OCI-LY7 (cell line): ENCODE data around the gene PFDN1. TPM values are rescaled to one million over a fixed set of nuclear protein-coding genes. Genes with fewer than 3 reads are reported as not detected.

Experiments used
- BruUV-seq: library from RNA; stranded (reverse); fragments of 400-500 nt; replicated peaks from 2 replicates; lab custom pipeline; 2021; lab: Mats Ljungman, UMichigan
- CTCF ChIA-PET: fragments of 300-600 bp; sonication (Branson Sonifier 250); formaldehyde crosslinking; loops from one replicate; lab custom pipeline; 2022; ENCODE audit warnings: antibody characterized with exemption; ENCODE audit not compliant: unreplicated experiment; lab: Charles Lee
- POLR2A ChIA-PET: fragments of 300-600 bp; sonication (Branson Sonifier 250); formaldehyde crosslinking; loops from one replicate; lab custom pipeline; 2022; ENCODE audit warnings: antibody characterized with exemption; lab: Charles Lee
- DNase-seq: peaks from one replicate; pipeline ENCODE4 v3.0.0-alpha.2; 2015; ENCODE audit warnings: low spot score
- H2AFZ ChIP-seq: fragments of 200-600 bp; sonication (generic), shearing (Covaris generic); 2 replicates; pipeline ENCODE4 v1.6.1; 2014; ENCODE audit warnings: mild to moderate bottlenecking, antibody characterized with exemption, low read length, moderate library complexity
- H3K27ac ChIP-seq: fragments of 200-600 bp; sonication (generic); 2 replicates; pipeline ENCODE4 v1.5.1; 2014; ENCODE audit warnings: mixed run types, low read depth, mild to moderate bottlenecking, moderate library complexity, low read length, inconsistent platforms; ENCODE audit not compliant: poor library complexity, severe bottlenecking
- H3K36me3 ChIP-seq: fragments of 200-600 bp; sonication (generic); 2 replicates; pipeline ENCODE4 v1.6.1; 2014; ENCODE audit warnings: mild to moderate bottlenecking, antibody characterized with exemption, low read length, moderate library complexity, mixed read lengths; ENCODE audit not compliant: insufficient read depth
- H3K4me1 ChIP-seq: fragments of 200-600 bp; sonication (generic); 2 replicates; pipeline ENCODE4 v1.5.1; 2014; ENCODE audit warnings: mild to moderate bottlenecking, low read length; ENCODE audit not compliant: insufficient read depth, poor library complexity, severe bottlenecking
- H3K4me2 ChIP-seq: fragments of 200-600 bp; sonication (generic); 2 replicates; pipeline ENCODE4 v1.6.1; 2014; ENCODE audit warnings: mild to moderate bottlenecking, low read length
- H3K4me3 ChIP-seq: fragments of 200-600 bp; sonication (generic); 2 replicates; pipeline ENCODE4 v1.5.1; 2014; ENCODE audit warnings: mild to moderate bottlenecking, low read depth, low read length; ENCODE audit not compliant: poor library complexity, severe bottlenecking
- H3K79me2 ChIP-seq: fragments of 200-600 bp; sonication (generic); 2 replicates; pipeline ENCODE4 v1.6.1; 2016; ENCODE audit warnings: low read depth, mild to moderate bottlenecking, low read length, moderate library complexity, mixed read lengths; ENCODE audit not compliant: insufficient read depth
- H3K9me2 ChIP-seq: fragments of 200-600 bp; sonication (generic); 2 replicates; pipeline ENCODE4 v1.6.1; 2016; ENCODE audit warnings: mild to moderate bottlenecking, low read length, mixed read lengths; ENCODE audit not compliant: insufficient read depth
- H3K9me3 ChIP-seq: fragments of 200-600 bp; sonication (generic); 2 replicates; pipeline ENCODE4 v1.6.1; 2014; ENCODE audit warnings: mild to moderate bottlenecking, mixed run types, low read length, mixed read lengths
- H4K20me1 ChIP-seq: fragments of 200-600 bp; sonication (generic); 2 replicates; pipeline ENCODE4 v1.6.1; 2014; ENCODE audit warnings: mild to moderate bottlenecking, antibody characterized with exemption, low read length, moderate library complexity, mixed read lengths; ENCODE audit not compliant: insufficient read depth
- CTCF ChIP-seq: fragments of 200-600 bp; sonication (generic); conservative IDR thresholded peaks from 2 replicates; pipeline ENCODE4 v1.5.1; 2014; ENCODE audit warnings: mild to moderate bottlenecking, antibody characterized with exemption, low read length, moderate library complexity, mixed read lengths
- EZH2phosphoT487 ChIP-seq: fragments of 200-600 bp; sonication (generic); IDR thresholded peaks from 2 replicates; pipeline ENCODE4 v1.6.1; 2018; ENCODE audit warnings: low read depth, borderline replicate concordance, mild to moderate bottlenecking, mixed run types, antibody characterized with exemption, low read length, moderate library complexity, mixed read lengths
- intact Hi-C: fragments of 100-400 bp; cut with micrococcal nuclease; formaldehyde crosslinking; loops from one replicate; pipeline ENCODE4 v1.10.0; 2022; ENCODE audit not compliant: unreplicated experiment
- total RNA-seq, 2 experiments: library from RNA; depleted of rRNA in 1 of 2; stranded (reverse); fragments of >200 nt in 1 of 2; shearing (Covaris generic) in 1 of 2; gene quantifications; 2 replicates each; pipeline ENCODE4 v1.2.3, GENCODE V29; 2014 to 2022

Gene PFDN1
- total RNA-seq, 2 experiments from 2014 or later, result 51.3 to 73.9 TPM

GRCh38 chr5:140250386-140250785, 52.5 kb downstream of the PFDN1 start:
- Histone ChIP-seq H3K9me3 (no peaks in the 10 kb centered on the region), H3K79me2 (no peaks in the 10 kb centered on the region), H3K36me3 (peaks cover 25% of the 10 kb centered on the region), H3K4me3 (no peak overlapping the region), H3K9me2 (no peaks in the 10 kb centered on the region), H3K4me2 (no peak overlapping the region), H3K4me1 (peaks cover 60% of the 10 kb centered on the region), H4K20me1 (no peaks in the 10 kb centered on the region), H3K27ac (peak overlapping the region; percentile 46), H2AFZ (no peak overlapping the region)
- TF ChIP-seq EZH2phosphoT487, result no peak
- no peak for TF ChIP-seq CTCF
- intact Hi-C loops, result no loop called here
- ChIA-PET CTCF (interaction anchor here (0.5 kb wide), 1 partner anchor 165 kb away, joined by 3 read pairs; no protein-coding TSS in a partner anchor), POLR2A (interaction anchor here (0.7 to 4.4 kb wide), 5 partner anchors 11 to 95 kb away, joined by 3 to 29 read pairs (median 3); partner anchors contain the start of gene HBEGF)
- BruUV-seq, result no TSS peak
- DNase-seq, result no peak

DNA sequence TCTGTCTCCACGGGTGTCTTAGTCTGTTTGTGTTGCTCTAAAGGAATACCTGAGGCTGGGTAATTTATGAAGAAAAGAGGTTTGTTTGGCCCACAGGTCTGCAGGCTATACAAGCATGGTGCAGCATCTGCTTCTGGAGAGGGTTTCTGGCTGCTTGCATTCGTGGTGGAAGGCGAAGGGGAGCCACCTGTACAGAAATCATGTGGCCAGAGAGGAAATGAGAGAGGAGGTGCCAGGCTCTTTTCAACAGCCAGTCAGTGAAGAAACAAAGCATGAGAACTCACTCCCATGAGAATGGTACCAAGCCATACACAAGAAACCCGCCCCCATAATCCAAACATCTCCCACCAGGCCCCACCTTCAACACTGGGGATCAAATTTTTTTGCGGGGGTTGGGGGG, 53.4 kb downstream of the PFDN1 start:
- peak; percentile 71 for DNase-seq
- H3K9me2 ChIP-seq, result no peaks in the 10 kb centered on the region
- intact Hi-C loops, result loop anchor here (10.0 kb wide), 2 partner anchors 305 to 385 kb away; partner anchors contain the start of genes CD14, SRA1 and TMCO6
- no peak overlapping the region for H2AFZ ChIP-seq
- ChIA-PET POLR2A (interaction anchor here (0.5 to 4.4 kb wide), 4 partner anchors 9 to 96 kb away, joined by 3 to 29 read pairs (median 10); partner anchors contain the start of gene HBEGF), CTCF (no interaction called here)
- no peaks in the 10 kb centered on the region for H4K20me1 ChIP-seq
- H3K27ac ChIP-seq, result peak overlapping the region; percentile 46
- H3K9me3 ChIP-seq, result no peaks in the 10 kb centered on the region
- peaks cover 29% of the 10 kb centered on the region for H3K36me3 ChIP-seq
- TF ChIP-seq CTCF, result no peak
- TF ChIP-seq EZH2phosphoT487, result no peak
- H3K4me2 ChIP-seq, result peak overlapping the region; percentile 51
- H3K4me1 ChIP-seq, result peaks cover 68% of the 10 kb centered on the region
- H3K4me3 ChIP-seq, result no peak overlapping the region
- H3K79me2 ChIP-seq, result no peaks in the 10 kb centered on the region
- BruUV-seq, result no TSS peak

GRCh38 chr5:140248414-140248813, 54.5 kb downstream of the PFDN1 start:
- POLR2A ChIA-PET, result interaction anchor here (1.2 to 2.9 kb wide), 5 partner anchors 9 to 118 kb away, joined by 3 to 16 read pairs (median 6); partner anchors contain the start of gene HBEGF
- Histone ChIP-seq H3K9me2 (no peaks in the 10 kb centered on the region), H2AFZ (no peak overlapping the region), H3K27ac (no peak overlapping the region), H3K9me3 (no peaks in the 10 kb centered on the region), H4K20me1 (no peaks in the 10 kb centered on the region), H3K79me2 (no peaks in the 10 kb centered on the region), H3K4me1 (peaks cover 76% of the 10 kb centered on the region), H3K4me2 (no peak overlapping the region), H3K4me3 (no peak overlapping the region), H3K36me3 (peaks cover 34% of the 10 kb centered on the region)
- CTCF ChIA-PET, result interaction anchor here (1.2 kb wide), 1 partner anchor 13 kb away, joined by 3 read pairs; no protein-coding TSS in a partner anchor
- BruUV-seq, result no TSS peak
- DNase-seq, result no peak
- intact Hi-C loops, result loop anchor here (10.0 kb wide), 2 partner anchors 306 to 386 kb away; partner anchors contain the start of genes CD14, SRA1 and TMCO6
- TF ChIP-seq EZH2phosphoT487 (no peak), CTCF (no peak)
